Skeletal muscle satellite cell (primary cell): Measurements from ENCODE around the gene GBF1.

Experiments
- H3K27me3 ChIP-seq: 2 replicates; pipeline ENCODE4 v1.7.0; 2013; ENCODE audit warnings: low read length; ENCODE audit not compliant: control insufficient read depth, insufficient read depth
- H3K36me3 ChIP-seq: 2 replicates; pipeline ENCODE4 v1.7.0; 2013; ENCODE audit warnings: mild to moderate bottlenecking, control low read depth, low read length; ENCODE audit not compliant: insufficient read depth
- H3K4me1 ChIP-seq: 2 replicates; pipeline ENCODE4 v1.7.0; 2013; ENCODE audit warnings: low read length; ENCODE audit not compliant: control insufficient read depth, insufficient read depth
- H3K4me2 ChIP-seq: 2 replicates; pipeline ENCODE4 v1.7.0; 2013; ENCODE audit warnings: mild to moderate bottlenecking, low read length
- H3K4me3 ChIP-seq: 2 replicates; pipeline ENCODE4 v1.7.0; 2013; ENCODE audit warnings: low read length
- H3K9ac ChIP-seq: 2 replicates; pipeline ENCODE4 v1.7.0; 2013; ENCODE audit warnings: mild to moderate bottlenecking, low read depth, low read length, moderate library complexity
- H3K9me3 ChIP-seq: replicated peaks from 2 replicates; pipeline ENCODE4 v1.7.0; 2013; ENCODE audit warnings: mild to moderate bottlenecking, control low read depth, low read length

Gene GBF1

DNA sequence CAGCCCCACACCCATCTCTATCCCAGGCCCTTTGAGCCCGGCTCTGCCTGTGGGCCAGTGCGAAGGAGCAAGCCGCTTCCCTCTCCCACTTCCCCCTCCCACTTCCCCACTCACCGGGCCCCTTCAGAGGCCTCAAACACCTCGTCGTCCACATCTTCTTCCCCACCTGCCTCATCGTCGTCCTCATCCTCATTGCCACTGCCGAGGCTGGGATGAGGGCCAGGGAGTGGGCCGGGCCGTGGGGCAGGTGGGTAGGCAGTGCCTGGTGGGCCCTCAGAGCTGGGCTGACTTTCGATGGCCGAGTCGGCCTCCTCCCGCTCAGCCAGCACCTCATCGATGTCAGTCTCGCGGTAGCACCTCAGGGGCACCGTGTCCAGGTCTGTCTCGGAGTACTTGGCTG lies 169.4 kb downstream of the GBF1 start:
- H3K36me3 ChIP-seq = no peaks in the 10 kb centered on the region
- no peak overlapping the region for H3K9ac ChIP-seq
- peaks cover 6% of the 10 kb centered on the region for H3K4me1 ChIP-seq
- no peak overlapping the region for H3K4me2 ChIP-seq
- H3K27me3 ChIP-seq = peaks cover 79% of the 10 kb centered on the region
- H3K4me3 ChIP-seq = no peak overlapping the region
- no peaks in the 10 kb centered on the region for H3K9me3 ChIP-seq

DNA sequence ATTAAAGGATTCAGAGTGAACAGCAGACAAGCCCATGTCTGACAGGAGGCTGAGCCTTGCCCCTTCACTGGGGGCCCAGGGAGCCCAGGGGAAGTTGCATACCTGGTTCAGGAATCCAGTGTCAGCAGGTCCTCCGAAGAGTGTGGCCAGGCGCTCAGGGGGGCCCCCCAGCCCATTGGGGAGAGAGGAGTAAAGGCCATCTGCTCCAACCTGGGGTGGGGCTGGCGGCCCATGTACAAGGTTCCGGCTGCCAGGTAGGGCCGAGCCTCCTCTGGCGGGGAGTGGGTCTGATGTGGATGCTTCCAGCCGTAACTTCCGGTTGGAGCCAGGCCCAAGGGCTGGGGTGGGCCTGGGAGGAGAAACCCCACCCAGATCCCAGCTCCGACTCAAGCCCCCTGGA lies 171.0 kb downstream of the GBF1 start:
- Histone ChIP-seq H3K4me1 (peaks cover 8% of the 10 kb centered on the region), H3K4me2 (no peak overlapping the region), H3K27me3 (peaks cover 64% of the 10 kb centered on the region), H3K9me3 (no peaks in the 10 kb centered on the region), H3K36me3 (no peaks in the 10 kb centered on the region), H3K9ac (no peak overlapping the region), H3K4me3 (no peak overlapping the region)

DNA sequence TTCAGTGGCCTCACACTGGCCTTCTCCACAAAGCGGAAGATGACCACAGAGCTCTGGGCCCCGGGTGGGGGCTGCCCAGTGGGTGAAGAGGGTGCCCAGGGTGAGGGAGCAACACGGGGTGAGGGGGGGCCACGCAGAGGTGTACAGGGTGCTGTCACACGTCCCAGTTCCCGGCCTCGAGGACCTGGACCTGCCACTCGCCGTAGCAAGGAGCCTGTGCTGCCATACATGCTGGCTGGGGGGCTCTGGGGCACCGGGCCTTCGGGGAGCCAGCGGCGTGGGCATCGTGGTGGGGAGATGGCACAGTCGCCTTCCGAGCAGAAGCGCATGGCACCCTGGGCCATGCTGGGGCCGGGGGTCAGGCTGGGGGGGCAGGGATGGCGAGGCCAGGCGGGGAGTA lies 171.4 kb downstream of the GBF1 start:
- Histone ChIP-seq H3K4me1 (peaks cover 8% of the 10 kb centered on the region), H3K9me3 (no peaks in the 10 kb centered on the region), H3K9ac (no peak overlapping the region), H3K36me3 (no peaks in the 10 kb centered on the region), H3K27me3 (peaks cover 60% of the 10 kb centered on the region), H3K4me2 (no peak overlapping the region), H3K4me3 (no peak overlapping the region)

DNA sequence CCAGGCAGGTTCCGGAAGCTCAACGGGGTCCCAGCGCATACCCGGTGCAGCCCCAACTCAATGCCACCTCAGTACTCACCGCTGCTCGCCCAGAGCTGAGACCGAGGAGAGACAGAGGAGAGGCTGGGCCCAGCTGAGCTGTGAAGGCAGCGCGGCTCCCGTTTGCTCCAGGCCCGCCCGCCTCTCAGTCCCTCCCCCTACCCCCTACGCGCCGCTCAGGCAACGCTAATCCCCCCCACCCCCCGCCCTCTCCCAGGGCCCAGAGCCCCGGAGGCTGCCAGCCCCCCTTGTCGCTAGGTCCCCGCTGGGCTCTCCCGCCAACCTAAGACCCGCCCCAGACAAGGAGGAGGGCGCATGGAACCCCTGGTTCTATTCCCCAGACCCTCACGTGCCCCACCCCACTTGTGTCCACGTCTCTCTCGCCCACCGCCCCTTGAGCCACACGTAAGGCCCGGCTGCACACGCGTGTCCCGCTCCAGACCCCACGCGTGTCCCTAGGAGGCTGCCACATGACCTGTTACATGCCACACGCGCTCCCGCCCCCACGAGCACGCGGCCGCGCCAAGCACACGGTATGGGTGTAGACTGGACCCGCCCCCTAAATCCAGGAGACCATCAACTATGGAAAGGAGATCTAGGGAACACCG lies 173.4 kb downstream of the GBF1 start, which contains the start of gene PSD:
Gene PSD, minus strand, starts transcription at position 164 of the 647 bp plus-strand sequence. CDS start 1,747 bp downstream, outside the sequence.
- peak within 1 kb of the TSS; percentile 98 for H3K4me2 ChIP-seq
- H3K4me3 ChIP-seq = peak within 1 kb of the TSS; percentile 94
- H3K9ac ChIP-seq = no peak within 1 kb of the TSS
- peaks cover 21% of the 10 kb centered on the region for H3K4me1 ChIP-seq
- no peaks in the 10 kb centered on the region for H3K9me3 ChIP-seq
- peaks cover 40% of the 10 kb centered on the region for H3K27me3 ChIP-seq
- peaks cover 11% of the 10 kb centered on the region for H3K36me3 ChIP-seq

DNA sequence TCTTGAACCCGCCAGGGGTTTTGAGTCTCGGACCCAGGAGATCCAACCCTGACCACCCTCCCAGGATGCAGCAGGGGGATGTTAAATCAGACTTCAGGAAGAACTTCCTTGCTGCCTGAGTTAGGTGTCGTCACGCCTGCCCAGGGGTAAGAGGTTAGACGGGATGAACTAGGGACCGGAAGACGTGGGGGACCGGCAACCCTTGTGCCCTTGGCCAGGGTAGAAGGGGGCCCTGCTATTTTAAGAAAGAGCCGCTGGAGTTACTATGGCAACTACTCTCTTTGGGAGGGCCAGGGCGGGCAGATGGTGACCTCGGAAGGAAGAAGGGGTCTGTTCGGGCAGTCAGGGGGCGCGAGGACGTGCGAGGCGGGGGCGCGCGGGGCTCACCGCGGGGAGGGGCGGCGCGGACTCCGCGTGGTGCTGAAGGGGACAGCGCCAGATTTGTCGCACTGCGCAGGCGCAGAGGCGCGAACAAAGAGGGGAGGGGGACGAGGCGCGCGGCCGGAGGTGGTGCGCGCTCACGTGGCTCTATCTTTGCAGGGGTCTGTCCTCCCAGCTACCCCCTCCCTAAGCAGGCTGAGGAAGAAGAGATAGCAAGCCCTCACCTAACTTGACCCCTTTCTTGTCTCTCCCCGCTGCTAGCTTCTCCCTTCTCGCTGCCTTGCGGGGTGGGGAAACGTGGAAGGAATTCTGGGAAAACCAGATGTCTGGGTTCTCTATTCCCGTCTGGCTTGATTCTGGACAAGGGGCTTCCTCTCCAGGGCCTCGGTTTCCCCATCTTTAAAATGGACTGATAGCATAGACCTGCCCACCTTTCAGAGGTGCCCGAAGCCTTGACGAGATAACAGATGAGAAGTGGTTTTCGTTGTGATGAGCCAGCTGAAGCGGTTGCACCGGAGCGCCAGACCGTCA lies 174.2 kb downstream of the GBF1 start:
- Histone ChIP-seq H3K36me3 (peaks cover 18% of the 10 kb centered on the region), H3K27me3 (peaks cover 33% of the 10 kb centered on the region), H3K4me1 (peaks cover 21% of the 10 kb centered on the region), H3K9ac (no peak overlapping the region), H3K4me3 (peak overlapping the region; percentile 94), H3K9me3 (no peaks in the 10 kb centered on the region), H3K4me2 (peak overlapping the region; percentile 98)

DNA sequence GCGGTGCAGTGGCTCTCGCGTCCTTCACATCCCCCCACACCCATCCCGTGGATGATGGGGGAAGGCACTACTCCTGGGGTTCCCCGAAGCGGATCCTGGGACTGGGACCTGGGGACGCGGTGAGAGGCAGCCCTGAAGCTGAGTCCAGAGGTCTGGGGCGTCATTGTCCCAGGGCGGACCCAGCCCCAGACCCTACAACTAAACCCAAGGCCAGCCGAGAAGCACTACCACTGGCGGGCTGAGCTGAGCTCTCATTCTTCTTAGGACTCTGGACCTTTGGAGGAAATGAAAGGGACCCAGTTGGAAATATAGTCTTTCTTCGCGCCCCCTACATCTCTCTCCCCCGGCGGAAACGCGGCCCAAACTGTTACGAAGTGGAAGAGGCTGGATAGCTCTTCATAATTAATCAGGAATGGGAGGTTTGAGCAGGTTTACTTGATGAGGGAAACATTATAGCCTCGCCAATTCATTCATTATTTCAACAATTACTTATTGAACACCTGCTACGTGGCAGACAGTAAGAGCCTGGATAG lies 174.9 kb downstream of the GBF1 start:
- Histone ChIP-seq H3K36me3 (peaks cover 20% of the 10 kb centered on the region), H3K4me3 (peak overlapping the region; percentile 94), H3K4me2 (peak overlapping the region; percentile 98), H3K27me3 (peaks cover 26% of the 10 kb centered on the region), H3K4me1 (peaks cover 21% of the 10 kb centered on the region), H3K9me3 (no peaks in the 10 kb centered on the region), H3K9ac (peak overlapping the region; percentile 82)

DNA sequence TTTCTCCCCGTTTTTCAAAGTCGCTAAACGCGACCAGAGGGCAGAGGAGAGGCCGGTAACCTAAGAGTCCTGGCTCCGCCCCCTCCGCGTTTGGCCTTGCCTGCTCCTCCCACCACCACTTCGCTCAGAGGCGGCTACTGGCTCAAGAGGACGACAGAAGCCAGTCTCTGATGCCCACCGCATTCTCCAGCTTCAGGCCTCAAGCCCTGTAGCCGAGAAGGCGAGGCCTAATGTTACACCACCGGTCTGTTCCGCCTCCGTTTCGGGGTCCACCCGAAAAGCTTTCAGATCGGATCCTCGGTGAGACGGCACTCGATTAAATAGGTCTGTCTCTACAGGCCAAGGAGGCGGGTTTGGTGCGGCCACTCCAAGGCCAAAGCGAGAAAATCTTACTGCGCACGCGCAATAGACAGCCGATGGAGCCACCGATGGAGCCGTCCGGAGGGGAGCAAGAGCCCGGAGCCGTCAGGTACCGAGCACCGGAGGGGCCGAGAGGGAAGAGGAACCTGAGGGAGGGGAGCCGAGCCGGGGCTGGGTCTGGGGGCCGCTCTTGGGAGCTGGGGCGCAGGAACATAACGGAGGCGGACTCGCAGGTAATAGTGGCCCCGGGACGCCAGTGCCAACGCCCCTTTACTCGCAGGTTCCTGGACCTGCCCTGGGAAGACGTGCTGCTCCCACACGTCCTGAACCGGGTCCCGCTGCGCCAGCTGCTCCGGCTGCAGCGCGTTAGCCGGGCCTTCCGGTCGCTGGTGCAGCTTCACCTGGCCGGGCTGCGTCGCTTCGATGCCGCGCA lies 175.6 kb downstream of the GBF1 start, which contains the start of gene FBXL15:
Gene FBXL15, plus strand, starts transcription at position 123 of the 793 bp plus-strand sequence. Its CDS starts 294 bp downstream, at position 417.
- Histone ChIP-seq H3K36me3 (peaks cover 20% of the 10 kb centered on the region), H3K9me3 (no peaks in the 10 kb centered on the region), H3K4me3 (peak within 1 kb of the TSS; percentile 94), H3K4me2 (peak within 1 kb of the TSS; percentile 98), H3K27me3 (peaks cover 21% of the 10 kb centered on the region), H3K4me1 (peaks cover 21% of the 10 kb centered on the region), H3K9ac (peak within 1 kb of the TSS; percentile 82)

DNA sequence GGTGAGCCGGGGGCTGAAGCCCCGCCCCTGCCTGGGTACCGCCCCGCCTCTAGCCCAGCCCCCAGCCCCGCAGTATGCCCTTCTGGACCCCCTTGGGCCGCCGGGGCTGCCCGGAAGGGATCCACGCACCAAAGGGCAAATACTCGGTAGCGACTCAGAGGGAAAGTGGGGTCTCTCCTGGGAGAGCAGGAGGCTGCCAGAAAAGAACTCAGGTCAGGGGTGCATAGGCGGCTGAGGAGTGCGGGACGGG lies 176.1 kb downstream of the GBF1 start:
- Histone ChIP-seq H3K4me3 (peak overlapping the region; percentile 94), H3K36me3 (peaks cover 24% of the 10 kb centered on the region), H3K9ac (peak overlapping the region; percentile 82), H3K4me1 (peaks cover 21% of the 10 kb centered on the region), H3K4me2 (peak overlapping the region; percentile 98), H3K27me3 (peaks cover 16% of the 10 kb centered on the region), H3K9me3 (no peaks in the 10 kb centered on the region)

DNA sequence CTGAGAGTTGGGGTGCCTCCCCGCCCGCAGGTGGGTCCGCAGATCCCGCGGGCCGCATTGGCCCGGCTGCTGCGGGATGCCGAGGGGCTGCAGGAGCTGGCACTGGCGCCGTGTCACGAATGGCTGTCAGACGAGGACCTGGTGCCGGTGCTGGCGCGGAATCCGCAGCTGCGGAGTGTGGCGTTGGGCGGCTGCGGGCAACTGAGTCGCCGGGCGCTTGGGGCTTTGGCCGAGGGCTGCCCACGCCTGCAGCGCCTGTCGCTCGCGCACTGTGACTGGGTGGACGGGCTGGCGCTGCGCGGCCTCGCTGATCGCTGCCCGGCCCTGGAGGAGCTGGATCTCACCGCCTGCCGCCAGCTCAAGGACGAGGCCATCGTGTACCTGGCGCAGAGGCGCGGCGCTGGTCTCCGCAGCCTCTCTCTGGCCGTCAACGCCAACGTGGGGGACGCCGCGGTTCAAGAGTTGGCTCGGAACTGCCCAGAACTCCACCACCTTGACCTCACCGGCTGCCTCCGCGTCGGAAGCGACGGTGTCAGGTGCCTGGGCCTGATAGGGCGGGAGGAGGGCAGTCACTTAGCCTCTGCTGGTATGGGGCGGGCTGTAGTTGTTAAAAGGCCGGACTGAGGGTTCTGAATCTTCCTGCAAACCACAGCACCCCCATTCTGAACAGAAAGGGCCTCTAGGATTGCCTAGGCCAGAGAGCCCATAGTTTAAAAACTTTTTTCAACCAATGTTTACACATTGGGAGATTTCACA lies 176.6 kb downstream of the GBF1 start:
- H3K4me1 ChIP-seq = peaks cover 21% of the 10 kb centered on the region

DNA sequence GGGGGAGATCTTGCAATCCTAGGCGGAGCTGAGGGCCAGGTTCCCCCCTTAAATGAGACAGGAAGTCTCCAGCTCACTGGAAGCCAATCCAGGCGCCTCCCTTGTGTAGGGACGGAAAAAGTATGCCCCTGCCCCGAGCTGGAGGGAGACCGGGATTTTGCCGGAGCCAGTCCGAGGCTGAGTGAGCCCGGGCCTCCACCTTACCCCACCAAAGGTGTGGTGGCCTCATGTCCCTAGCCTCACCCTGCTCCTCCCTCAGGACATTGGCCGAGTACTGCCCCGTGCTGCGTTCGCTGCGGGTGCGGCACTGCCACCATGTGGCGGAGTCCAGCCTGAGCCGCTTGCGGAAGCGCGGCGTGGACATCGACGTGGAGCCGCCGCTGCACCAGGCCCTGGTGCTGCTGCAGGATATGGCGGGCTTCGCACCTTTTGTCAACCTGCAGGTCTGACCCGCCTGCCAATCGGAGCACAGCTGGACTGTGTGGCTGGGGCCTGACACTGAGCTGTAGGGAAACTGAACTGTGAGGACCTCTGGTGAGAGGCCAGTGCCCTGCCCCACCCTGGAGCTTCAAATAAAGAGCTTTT lies 177.3 kb downstream of the GBF1 start:
- Histone ChIP-seq H3K36me3 (peaks cover 25% of the 10 kb centered on the region), H3K4me2 (peak overlapping the region; percentile 98), H3K27me3 (peaks cover 12% of the 10 kb centered on the region), H3K9me3 (no peaks in the 10 kb centered on the region), H3K4me3 (peak overlapping the region; percentile 94), H3K4me1 (peaks cover 21% of the 10 kb centered on the region), H3K9ac (peak overlapping the region; percentile 82)

More for the DNA sequence above, 176.6 kb downstream of the GBF1 start:
- peaks cover 15% of the 10 kb centered on the region for H3K27me3 ChIP-seq
- H3K9ac ChIP-seq = peak overlapping the region; percentile 82
- no peaks in the 10 kb centered on the region for H3K9me3 ChIP-seq
- H3K4me2 ChIP-seq = peak overlapping the region; percentile 98
- peaks cover 25% of the 10 kb centered on the region for H3K36me3 ChIP-seq
- H3K4me3 ChIP-seq = peak overlapping the region; percentile 94
